SU-DHL-6 (cell line): Measurements from ENCODE around the gene HOPX.

ENCODE experiments used
- H2AFZ ChIP-seq: fragments of 200-600 bp; sonication (generic); 2 replicates; pipeline ENCODE4 v1.6.1; 2014; ENCODE audit warnings: low read depth, mild to moderate bottlenecking, moderate library complexity, mixed read lengths, antibody characterized with exemption, low read length; ENCODE audit not compliant: severe bottlenecking
- H3F3A ChIP-seq: fragments of 200-600 bp; shearing (Covaris generic); 2 replicates; pipeline ENCODE4 v1.6.0; 2016; ENCODE audit warnings: antibody characterized with exemption, mild to moderate bottlenecking; ENCODE audit not compliant: insufficient read depth
- H3K27ac ChIP-seq: fragments of 200-600 bp; sonication (generic); 2 replicates; pipeline ENCODE4 v1.5.1; 2016; ENCODE audit warnings: low read depth, mild to moderate bottlenecking, low read length, moderate library complexity, mixed read lengths
- H3K27me3 ChIP-seq: fragments of 200-600 bp; sonication (generic), shearing (Covaris generic); 2 replicates; pipeline ENCODE4 v1.6.0; 2014; ENCODE audit warnings: mild to moderate bottlenecking, low read length
- H3K36me3 ChIP-seq: fragments of 200-600 bp; sonication (generic); 2 replicates; pipeline ENCODE4 v1.6.1; 2014; ENCODE audit warnings: mild to moderate bottlenecking, low read length, mixed read lengths
- H3K4me2 ChIP-seq: fragments of 300-600, 200-600 bp; shearing (Covaris generic), sonication (generic); 2 replicates; pipeline ENCODE4 v1.6.0; 2014; ENCODE audit warnings: low read length, low read depth, mild to moderate bottlenecking; ENCODE audit not compliant: poor library complexity, severe bottlenecking
- H3K4me3 ChIP-seq: fragments of 200-600 bp; sonication (generic); 2 replicates; pipeline ENCODE4 v1.5.1; 2014; ENCODE audit warnings: antibody characterized with exemption, low read length, mild to moderate bottlenecking, mixed read lengths; ENCODE audit not compliant: insufficient read depth, poor library complexity, severe bottlenecking
- H3K79me2 ChIP-seq: fragments of 200-600 bp; sonication (generic); 2 replicates; pipeline ENCODE4 v1.6.1; 2014; ENCODE audit warnings: mild to moderate bottlenecking, low read length, moderate library complexity; ENCODE audit not compliant: insufficient read depth
- H3K9ac ChIP-seq: fragments of 200-600 bp; sonication (generic); 2 replicates; pipeline ENCODE4 v1.7.0; 2014; ENCODE audit warnings: mild to moderate bottlenecking, low read length
- H3K9me2 ChIP-seq: fragments of 200-600 bp; sonication (generic); replicated peaks from 2 replicates; pipeline ENCODE4 v1.6.1; 2014; ENCODE audit warnings: low read length; ENCODE audit not compliant: insufficient read depth
- H3K9me3 ChIP-seq: fragments of 200-600 bp; sonication (generic); 2 replicates; pipeline ENCODE4 v1.6.1; 2014; ENCODE audit warnings: low read length, mixed read lengths; ENCODE audit not compliant: insufficient read depth
- H4K20me1 ChIP-seq: fragments of 200-600 bp; sonication (generic); 2 replicates; pipeline ENCODE4 v1.6.1; 2014; ENCODE audit warnings: low read depth, mild to moderate bottlenecking, antibody characterized with exemption, low read length, moderate library complexity, mixed read lengths
- EZH2phosphoT487 ChIP-seq: fragments of 200-600 bp; sonication (generic), shearing (Covaris generic); conservative IDR thresholded peaks from 2 replicates; pipeline ENCODE4 v1.6.1; 2018; ENCODE audit warnings: mild to moderate bottlenecking, antibody characterized with exemption, low read length, moderate library complexity, mixed read lengths
- TF ChIP-seq, protein P1 (sequence below): fragments of 200-600 bp; sonication (generic); IDR thresholded peaks from one replicate; pipeline ENCODE4 v1.5.1; 2017; ENCODE audit warnings: antibody characterized with exemption, mild to moderate bottlenecking, low read length, moderate library complexity; ENCODE audit not compliant: insufficient read depth, poor library complexity, severe bottlenecking

HOPX gene

GRCh38 chr4:56704089-56704871, 23.2 kb upstream of the HOPX start:
- no peak overlapping the region for H3K9ac ChIP-seq
- H3K36me3 ChIP-seq: no peaks in the 10 kb centered on the region

GRCh38 chr4:56703378-56703777, 22.3 kb upstream of the HOPX start:
- H3K36me3 ChIP-seq: no peaks in the 10 kb centered on the region
- no peaks in the 10 kb centered on the region for H3K9me2 ChIP-seq
- H3K4me3 ChIP-seq: no peak overlapping the region
- H3K9ac ChIP-seq: no peak overlapping the region
- TF ChIP-seq, protein P1, sequence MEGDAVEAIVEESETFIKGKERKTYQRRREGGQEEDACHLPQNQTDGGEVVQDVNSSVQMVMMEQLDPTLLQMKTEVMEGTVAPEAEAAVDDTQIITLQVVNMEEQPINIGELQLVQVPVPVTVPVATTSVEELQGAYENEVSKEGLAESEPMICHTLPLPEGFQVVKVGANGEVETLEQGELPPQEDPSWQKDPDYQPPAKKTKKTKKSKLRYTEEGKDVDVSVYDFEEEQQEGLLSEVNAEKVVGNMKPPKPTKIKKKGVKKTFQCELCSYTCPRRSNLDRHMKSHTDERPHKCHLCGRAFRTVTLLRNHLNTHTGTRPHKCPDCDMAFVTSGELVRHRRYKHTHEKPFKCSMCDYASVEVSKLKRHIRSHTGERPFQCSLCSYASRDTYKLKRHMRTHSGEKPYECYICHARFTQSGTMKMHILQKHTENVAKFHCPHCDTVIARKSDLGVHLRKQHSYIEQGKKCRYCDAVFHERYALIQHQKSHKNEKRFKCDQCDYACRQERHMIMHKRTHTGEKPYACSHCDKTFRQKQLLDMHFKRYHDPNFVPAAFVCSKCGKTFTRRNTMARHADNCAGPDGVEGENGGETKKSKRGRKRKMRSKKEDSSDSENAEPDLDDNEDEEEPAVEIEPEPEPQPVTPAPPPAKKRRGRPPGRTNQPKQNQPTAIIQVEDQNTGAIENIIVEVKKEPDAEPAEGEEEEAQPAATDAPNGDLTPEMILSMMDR: no peak
- no peak for TF ChIP-seq EZH2phosphoT487
- no peaks in the 10 kb centered on the region for H3K79me2 ChIP-seq
- H3F3A ChIP-seq: no peaks in the 10 kb centered on the region
- no peaks in the 10 kb centered on the region for H4K20me1 ChIP-seq
- H3K4me2 ChIP-seq: no peak overlapping the region
- H3K27me3 ChIP-seq: no peaks in the 10 kb centered on the region
- H3K9me3 ChIP-seq: no peaks in the 10 kb centered on the region
- H2AFZ ChIP-seq: no peak overlapping the region
- no peak overlapping the region for H3K27ac ChIP-seq

More at GRCh38 chr4:56704089-56704871, 23.2 kb upstream of the HOPX start:
- no peak for TF ChIP-seq EZH2phosphoT487
- TF ChIP-seq, protein P1: no peak
- no peak overlapping the region for H3K27ac ChIP-seq
- no peak overlapping the region for H2AFZ ChIP-seq
- no peak overlapping the region for H3K4me2 ChIP-seq
- H3K79me2 ChIP-seq: no peaks in the 10 kb centered on the region
- H4K20me1 ChIP-seq: no peaks in the 10 kb centered on the region
- no peaks in the 10 kb centered on the region for H3F3A ChIP-seq
- H3K9me3 ChIP-seq: no peaks in the 10 kb centered on the region
- no peak overlapping the region for H3K4me3 ChIP-seq
- H3K9me2 ChIP-seq: no peaks in the 10 kb centered on the region
- no peaks in the 10 kb centered on the region for H3K27me3 ChIP-seq

DNA sequence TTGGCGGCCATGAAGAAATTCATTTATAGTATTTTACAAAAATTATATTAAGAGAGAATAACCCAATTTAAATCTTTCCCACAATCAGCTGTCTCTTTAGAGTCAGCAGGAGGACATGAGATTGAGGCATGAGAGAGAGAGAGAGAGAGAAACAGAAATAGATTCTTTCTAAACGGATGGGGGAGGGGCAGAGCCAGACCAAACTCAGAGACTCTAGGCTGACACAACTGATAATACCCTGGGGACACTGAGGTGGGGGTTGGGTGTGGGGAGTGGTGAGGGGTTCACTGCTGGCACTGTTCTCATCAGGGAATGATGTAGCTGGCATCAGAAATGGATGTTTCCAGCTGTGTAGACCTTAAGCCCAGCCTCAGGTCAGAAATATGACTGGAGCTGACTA, 20.5 kb upstream of the HOPX start:
- no peaks in the 10 kb centered on the region for H3F3A ChIP-seq
- H4K20me1 ChIP-seq: no peaks in the 10 kb centered on the region
- H3K9me3 ChIP-seq: no peaks in the 10 kb centered on the region
- H3K36me3 ChIP-seq: no peaks in the 10 kb centered on the region
- H3K79me2 ChIP-seq: no peaks in the 10 kb centered on the region
- TF ChIP-seq, protein P1: no peak
- no peak for TF ChIP-seq EZH2phosphoT487
- H3K4me2 ChIP-seq: no peak overlapping the region
- no peak overlapping the region for H3K27ac ChIP-seq
- H3K9ac ChIP-seq: no peak overlapping the region
- H3K9me2 ChIP-seq: no peaks in the 10 kb centered on the region
- no peak overlapping the region for H3K4me3 ChIP-seq
- H2AFZ ChIP-seq: no peak overlapping the region
- no peaks in the 10 kb centered on the region for H3K27me3 ChIP-seq
